Mesangial cell (primary cell): Measurements from ENCODE around the gene ZBTB39. TPM values are rescaled to one million over a fixed set of nuclear protein-coding genes. Genes with fewer than 3 reads are reported as not detected.

Experiments used
- total RNA-seq: library from RNA; depleted of rRNA; stranded (reverse); fragments of >200 nt; gene quantifications from 2 replicates; pipeline ENCODE4 v1.2.3, GENCODE V29; 2015

Gene ZBTB39, protein sequence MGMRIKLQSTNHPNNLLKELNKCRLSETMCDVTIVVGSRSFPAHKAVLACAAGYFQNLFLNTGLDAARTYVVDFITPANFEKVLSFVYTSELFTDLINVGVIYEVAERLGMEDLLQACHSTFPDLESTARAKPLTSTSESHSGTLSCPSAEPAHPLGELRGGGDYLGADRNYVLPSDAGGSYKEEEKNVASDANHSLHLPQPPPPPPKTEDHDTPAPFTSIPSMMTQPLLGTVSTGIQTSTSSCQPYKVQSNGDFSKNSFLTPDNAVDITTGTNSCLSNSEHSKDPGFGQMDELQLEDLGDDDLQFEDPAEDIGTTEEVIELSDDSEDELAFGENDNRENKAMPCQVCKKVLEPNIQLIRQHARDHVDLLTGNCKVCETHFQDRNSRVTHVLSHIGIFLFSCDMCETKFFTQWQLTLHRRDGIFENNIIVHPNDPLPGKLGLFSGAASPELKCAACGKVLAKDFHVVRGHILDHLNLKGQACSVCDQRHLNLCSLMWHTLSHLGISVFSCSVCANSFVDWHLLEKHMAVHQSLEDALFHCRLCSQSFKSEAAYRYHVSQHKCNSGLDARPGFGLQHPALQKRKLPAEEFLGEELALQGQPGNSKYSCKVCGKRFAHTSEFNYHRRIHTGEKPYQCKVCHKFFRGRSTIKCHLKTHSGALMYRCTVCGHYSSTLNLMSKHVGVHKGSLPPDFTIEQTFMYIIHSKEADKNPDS
- total RNA-seq: 4.1 and 4.9 TPM in 2 replicates

DNA sequence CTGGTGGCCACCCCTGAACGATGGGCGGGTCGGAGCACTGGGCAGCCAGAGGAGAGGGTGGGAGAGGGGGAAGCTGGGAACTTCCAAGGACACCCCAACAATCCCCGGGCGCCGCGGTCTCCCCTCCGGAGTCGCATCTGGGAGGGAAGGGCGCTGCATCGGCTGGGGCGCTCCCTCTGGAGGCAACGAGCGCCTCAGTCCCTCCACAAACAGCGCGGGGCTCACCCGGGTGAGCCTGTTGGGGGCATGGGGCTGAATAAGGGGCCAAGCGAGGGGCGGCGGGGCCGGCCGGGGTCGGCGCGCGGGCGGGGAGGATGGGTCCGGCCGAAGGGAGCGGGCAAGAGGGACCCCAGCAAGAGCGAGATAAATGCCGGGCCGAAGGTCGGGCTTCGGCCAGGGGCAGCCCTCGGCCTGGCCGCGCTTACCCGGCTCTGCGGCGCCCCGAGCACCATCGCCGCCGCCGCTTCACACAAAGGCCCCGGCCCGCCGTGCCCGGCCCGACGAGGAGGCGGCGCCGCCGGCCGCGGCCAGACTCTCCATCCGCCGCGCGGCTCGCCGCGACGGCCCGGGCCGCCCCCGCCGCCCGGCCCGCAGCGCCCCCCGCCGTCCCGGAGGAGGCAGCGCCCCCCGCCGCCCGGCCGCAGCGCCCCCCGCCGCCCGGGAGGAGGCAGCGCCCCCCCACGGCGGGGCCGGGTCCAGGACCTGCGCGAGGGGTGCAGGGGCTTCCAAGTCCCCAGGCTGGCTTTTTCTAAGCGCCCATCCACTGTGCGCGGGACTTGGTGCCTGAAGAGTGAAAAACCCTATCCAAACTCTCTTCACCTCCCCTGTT, at the start of gene ZBTB39:
ZBTB39 (minus strand) TSS at position 567 of the 829 bp plus-strand sequence. CDS start 1,629 bp downstream, outside the sequence.

DNA sequence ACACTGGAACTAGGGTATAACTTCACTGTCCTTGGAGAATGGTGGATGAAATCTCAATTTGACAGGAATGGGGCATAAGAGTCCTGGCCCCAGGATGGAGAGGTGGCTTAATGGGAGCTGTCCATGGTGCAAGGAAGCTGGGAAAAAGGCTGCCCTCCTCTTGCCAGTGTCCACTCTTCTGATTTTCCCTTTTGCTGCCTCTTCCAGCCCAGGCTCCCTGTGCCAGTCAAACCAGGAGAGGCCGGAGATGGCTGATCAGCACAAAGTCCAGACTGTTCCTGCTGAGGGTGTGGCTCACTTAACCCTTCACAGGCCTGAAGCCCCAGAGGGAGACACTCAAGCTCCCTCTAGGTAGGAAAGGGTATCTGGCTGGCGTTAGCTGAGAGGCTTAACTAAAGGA, 43.5 kb upstream of the ZBTB39 start, which contains the start of gene MYO1A:
MYO1A (minus strand) TSS at position 240 of the 400 bp plus-strand sequence. CDS start 1,806 bp downstream, outside the sequence.

DNA sequence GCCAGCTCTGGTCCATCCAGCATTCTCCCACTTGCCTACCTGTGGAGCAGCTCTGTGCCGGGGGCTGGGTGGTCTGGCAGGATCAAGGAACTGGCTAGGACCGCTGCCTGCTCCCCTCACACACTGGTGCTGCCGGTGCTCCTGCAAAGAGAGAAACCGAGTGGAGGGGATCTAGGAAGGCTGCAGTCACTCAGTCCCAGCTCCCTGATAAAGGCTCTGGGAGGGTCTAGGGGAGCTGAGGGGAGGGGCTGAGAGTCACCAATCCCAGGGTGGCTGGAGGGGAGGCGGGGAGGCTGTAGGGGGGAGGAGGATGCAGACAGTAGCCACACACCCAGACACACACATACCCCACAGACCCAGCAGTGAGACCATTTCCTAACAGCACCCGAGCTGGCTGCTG, 10.0 kb upstream of the ZBTB39 start, which contains the start of gene TAC3:
TAC3 (minus strand) TSS at position 182 of the 400 bp plus-strand sequence. CDS start 732 bp downstream, outside the sequence.

DNA sequence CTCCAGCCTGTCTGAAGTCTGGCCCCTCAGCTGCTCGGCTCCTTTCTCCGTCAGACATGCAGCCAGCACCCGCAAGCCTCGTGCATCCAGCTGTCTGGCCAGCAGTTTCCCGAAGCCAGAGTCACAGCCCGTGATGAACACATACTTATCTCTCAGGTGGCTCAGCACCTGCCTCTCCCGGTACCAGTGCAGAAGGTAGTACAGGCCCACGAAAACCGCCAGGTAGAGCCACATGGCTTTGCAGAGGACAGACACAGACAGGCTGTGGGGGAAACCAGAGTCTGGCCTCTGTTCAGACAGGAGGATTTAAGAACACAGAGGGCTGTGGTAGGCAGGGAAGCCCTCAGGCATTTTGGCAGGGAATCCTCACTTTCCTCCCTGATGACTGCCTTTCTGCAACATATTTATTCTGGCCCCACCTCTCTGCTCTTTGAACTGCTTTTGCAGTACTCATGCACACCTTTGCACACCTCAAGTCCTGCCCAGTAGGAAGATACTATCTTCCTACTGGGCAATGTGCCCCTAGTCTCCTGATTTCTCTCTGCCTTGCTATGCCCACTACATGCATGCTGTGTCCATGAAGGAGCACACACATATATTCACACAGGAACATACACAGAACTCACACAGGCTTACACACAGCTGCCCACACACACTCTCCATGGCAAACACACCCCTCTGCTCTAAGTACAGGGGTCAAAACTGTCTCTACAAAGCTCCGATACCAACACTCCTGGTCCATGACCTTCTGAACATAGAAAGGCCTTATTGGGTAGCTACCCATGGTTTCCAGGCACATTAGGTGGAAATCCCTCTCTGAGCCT, 48.9 kb downstream of the ZBTB39 start, which contains the start of gene RDH16:
RDH16 (minus strand) TSS at position 380 of the 824 bp plus-strand sequence; CDS start at position 234, 146 bp downstream.

Other genes starting within 250 kb of the ZBTB39 start
- gene HSD17B6, start 243.2 kb downstream of the ZBTB39 start, total RNA-seq: 0.49 and 0.51 TPM in 2 replicates
- not detected in 2 replicates for gene SDR9C7, start 72.1 kb downstream of the ZBTB39 start, total RNA-seq
- gene RDH16, start 48.9 kb downstream of the ZBTB39 start, total RNA-seq: under 0.01 TPM in 1 of 2 replicates, not detected in the other
- not detected in 2 replicates for gene TAC3, start 10.0 kb upstream of the ZBTB39 start, total RNA-seq
- not detected in 2 replicates for gene MYO1A, start 43.6 kb upstream of the ZBTB39 start, total RNA-seq
- 2.4 and 10.9 TPM in 2 replicates for gene NEMP1, start 72.2 kb upstream of the ZBTB39 start, total RNA-seq
- gene NAB2, start 82.6 kb upstream of the ZBTB39 start, total RNA-seq: 16.0 and 36.5 TPM in 2 replicates
- 55.9 and 91.5 TPM in 2 replicates for gene STAT6, start 104.8 kb upstream of the ZBTB39 start, total RNA-seq
- 24.0 and 100 TPM in 2 replicates for gene LRP1, start 121.9 kb upstream of the ZBTB39 start, total RNA-seq
- not detected in 2 replicates for gene LRP1-AS, start 141.1 kb upstream of the ZBTB39 start, total RNA-seq
- gene NXPH4, start 210.2 kb upstream of the ZBTB39 start, total RNA-seq: 1.0 TPM in 1 of 2 replicates, not detected in the other
- 161 and 237 TPM in 2 replicates for gene SHMT2, start 223.2 kb upstream of the ZBTB39 start, total RNA-seq
- 0.63 TPM in 1 of 2 replicates, not detected in the other for gene STAC3, start 244.6 kb upstream of the ZBTB39 start, total RNA-seq